ENCODE data around the gene CHST15.

CHST15 gene

DNA sequence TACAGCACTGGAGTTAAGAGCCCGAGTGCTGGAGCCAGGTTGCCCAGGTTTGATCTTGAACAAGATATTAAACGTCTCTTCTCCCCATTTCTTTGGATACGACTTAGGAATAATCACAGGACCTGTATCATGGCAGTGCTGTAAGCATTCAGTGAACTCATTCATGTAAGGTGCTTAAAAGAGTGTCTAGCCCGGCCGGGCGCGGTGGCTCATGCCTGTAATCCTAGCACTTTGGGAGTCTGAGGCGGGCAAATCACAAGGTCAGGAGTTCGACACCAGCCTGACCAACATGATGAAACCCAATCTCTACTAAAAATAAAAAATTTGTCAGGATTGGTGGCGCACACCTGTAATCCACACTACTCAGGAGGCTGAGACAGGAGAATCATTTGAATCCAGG is 40.8 kb downstream of the CHST15 start:
- TF ChIP-seq, protein P1, sequence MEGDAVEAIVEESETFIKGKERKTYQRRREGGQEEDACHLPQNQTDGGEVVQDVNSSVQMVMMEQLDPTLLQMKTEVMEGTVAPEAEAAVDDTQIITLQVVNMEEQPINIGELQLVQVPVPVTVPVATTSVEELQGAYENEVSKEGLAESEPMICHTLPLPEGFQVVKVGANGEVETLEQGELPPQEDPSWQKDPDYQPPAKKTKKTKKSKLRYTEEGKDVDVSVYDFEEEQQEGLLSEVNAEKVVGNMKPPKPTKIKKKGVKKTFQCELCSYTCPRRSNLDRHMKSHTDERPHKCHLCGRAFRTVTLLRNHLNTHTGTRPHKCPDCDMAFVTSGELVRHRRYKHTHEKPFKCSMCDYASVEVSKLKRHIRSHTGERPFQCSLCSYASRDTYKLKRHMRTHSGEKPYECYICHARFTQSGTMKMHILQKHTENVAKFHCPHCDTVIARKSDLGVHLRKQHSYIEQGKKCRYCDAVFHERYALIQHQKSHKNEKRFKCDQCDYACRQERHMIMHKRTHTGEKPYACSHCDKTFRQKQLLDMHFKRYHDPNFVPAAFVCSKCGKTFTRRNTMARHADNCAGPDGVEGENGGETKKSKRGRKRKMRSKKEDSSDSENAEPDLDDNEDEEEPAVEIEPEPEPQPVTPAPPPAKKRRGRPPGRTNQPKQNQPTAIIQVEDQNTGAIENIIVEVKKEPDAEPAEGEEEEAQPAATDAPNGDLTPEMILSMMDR (IDR thresholded peaks at IDR 0.05; ENCODE audit: low read depth, low read length, missing control alignments): no peak
- H3K4me3 ChIP-seq (ENCODE audit: low read depth, low read length): no peak overlapping the region
- DNase-seq (ENCODE audit: low read depth): no peak

GRCh38 chr10:124050021-124051015 is 43.1 kb downstream of the CHST15 start:
- TF ChIP-seq, protein P1 (IDR thresholded peaks at IDR 0.05; ENCODE audit: low read depth, low read length, missing control alignments): no peak
- DNase-seq (ENCODE audit: low read depth): no peak
- no peak overlapping the region for H3K4me3 ChIP-seq (ENCODE audit: low read depth, low read length)

GRCh38 chr10:124049484-124049883 is 43.9 kb downstream of the CHST15 start:
- no peak for DNase-seq (ENCODE audit: low read depth)
- TF ChIP-seq, protein P1 (IDR thresholded peaks at IDR 0.05; ENCODE audit: low read depth, low read length, missing control alignments): no peak
- H3K4me3 ChIP-seq (ENCODE audit: low read depth, low read length): no peak overlapping the region

GRCh38 chr10:124048371-124049290 is 44.8 kb downstream of the CHST15 start:
- TF ChIP-seq, protein P1 (IDR thresholded peaks at IDR 0.05; ENCODE audit: low read depth, low read length, missing control alignments): no peak
- H3K4me3 ChIP-seq (ENCODE audit: low read depth, low read length): no peak overlapping the region
- no peak for DNase-seq (ENCODE audit: low read depth)

DNA sequence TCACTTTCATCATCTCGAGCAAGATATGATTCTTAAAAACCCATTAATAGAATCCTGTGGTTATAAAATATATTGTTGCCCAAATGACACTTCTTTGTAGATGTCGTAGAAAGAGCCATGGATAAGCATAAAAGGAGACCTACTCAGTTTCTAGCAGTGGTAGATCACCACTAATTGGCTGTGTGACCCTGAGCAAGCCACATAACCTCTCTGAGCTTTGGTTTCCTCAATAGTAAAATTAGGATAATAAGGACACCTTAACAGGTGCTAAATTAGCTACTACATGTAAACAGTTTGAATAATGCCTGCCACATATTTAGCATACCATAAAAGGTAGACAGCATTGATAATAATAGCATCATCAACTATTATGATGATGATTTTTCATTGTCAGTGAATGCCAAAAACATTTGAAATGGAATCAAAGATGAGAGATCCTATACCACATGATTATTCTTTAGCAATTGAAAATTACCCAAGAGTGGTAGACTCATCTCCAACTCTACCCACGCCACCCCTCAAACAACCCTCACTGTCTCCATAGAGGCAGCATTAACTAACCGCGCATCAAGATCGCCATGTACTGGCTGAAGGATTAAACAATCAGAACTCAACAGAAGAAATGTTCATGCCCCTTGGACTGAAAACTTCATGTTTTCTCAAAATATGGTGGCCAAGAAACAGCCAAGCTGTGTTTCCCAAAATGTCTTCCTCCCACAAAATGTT is 45.8 kb downstream of the CHST15 start:
- TF ChIP-seq, protein P1 (IDR thresholded peaks at IDR 0.05; ENCODE audit: low read depth, low read length, missing control alignments): no peak
- DNase-seq (ENCODE audit: low read depth): no peak
- H3K4me3 ChIP-seq (ENCODE audit: low read depth, low read length): no peak overlapping the region

GRCh38 chr10:124045801-124046355 is 47.5 kb downstream of the CHST15 start:
- no peak overlapping the region for H3K4me3 ChIP-seq (ENCODE audit: low read depth, low read length)
- TF ChIP-seq, protein P1 (IDR thresholded peaks at IDR 0.05; ENCODE audit: low read depth, low read length, missing control alignments): no peak

More at GRCh38 chr10:124045801-124046355, 47.5 kb downstream of the CHST15 start:
- no peak for DNase-seq (ENCODE audit: low read depth)

Data from GM12864 (cell line).